ENCODE results near the gene MTMR2. TPM values are rescaled to one million over a fixed set of nuclear protein-coding genes. Genes with fewer than 3 reads are reported as not detected.
A peak's percentile ranks its signal among the peaks of the same experiment; 100 is the strongest.

The MTMR2 gene
- polyA plus RNA-seq, 3 donors = 6.8 to 15.6 (median 14.5) TPM

GRCh38 chr11:95794086-95794485 is 129.8 kb downstream of the MTMR2 start:
- no peak overlapping the region for H3K27ac ChIP-seq (ENCODE audit: low read depth, low read length)
- 88 to 92% (median 92%) methylated on average over 5 of the region's 5 CpGs for WGBS, 3 donors

- WGBS, 3 donors = 80 to 95% (median 92%) methylated on average over 4 of the region's 4 CpGs
- no peak overlapping the region for H3K27ac ChIP-seq (ENCODE audit: low read depth, low read length)
These were observed 130.8 kb downstream of the MTMR2 start for GRCh38 chr11:95793116-95793515.

GRCh38 chr11:95792700-95793099 is 131.2 kb downstream of the MTMR2 start:
- WGBS, 3 donors = 86 to 95% (median 94%) methylated on average over 7 of the region's 7 CpGs
- no peak overlapping the region for H3K27ac ChIP-seq (ENCODE audit: low read depth, low read length)

GRCh38 chr11:95792200-95792599 is 131.7 kb downstream of the MTMR2 start:
- H3K27ac ChIP-seq (ENCODE audit: low read depth, low read length) = no peak overlapping the region
- WGBS, 3 donors = 59 to 92% (median 88%) methylated on average over 8 of the region's 8 CpGs

DNA sequence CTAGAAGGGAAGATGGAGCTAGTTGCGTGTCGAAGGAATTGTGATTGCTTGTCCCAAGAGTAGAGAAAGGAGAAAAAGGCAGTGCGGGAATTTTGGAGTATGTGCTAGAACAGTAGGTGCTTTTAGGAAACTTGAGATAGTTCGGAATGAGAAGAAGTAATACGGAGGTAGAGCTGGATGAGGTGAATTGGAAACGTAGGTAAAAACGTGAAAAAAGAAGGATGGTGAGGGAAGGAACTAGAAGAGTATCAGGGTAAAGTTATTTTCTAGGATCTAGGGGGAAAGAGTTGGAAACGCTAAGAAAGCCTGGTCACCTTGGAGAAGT is 132.2 kb downstream of the MTMR2 start:
- H3K27ac ChIP-seq (ENCODE audit: low read depth, low read length) = no peak overlapping the region
- WGBS, 3 donors = 18 to 63% (median 45%) methylated on average over 8 of the region's 8 CpGs

GRCh38 chr11:95790933-95791708 is 132.8 kb downstream of the MTMR2 start:
- 3 to 6% (median 4%) methylated on average over 29 of the region's 29 CpGs for WGBS, 3 donors
- H3K27ac ChIP-seq (ENCODE audit: low read depth, low read length) = peak overlapping the region; percentile 70

DNA sequence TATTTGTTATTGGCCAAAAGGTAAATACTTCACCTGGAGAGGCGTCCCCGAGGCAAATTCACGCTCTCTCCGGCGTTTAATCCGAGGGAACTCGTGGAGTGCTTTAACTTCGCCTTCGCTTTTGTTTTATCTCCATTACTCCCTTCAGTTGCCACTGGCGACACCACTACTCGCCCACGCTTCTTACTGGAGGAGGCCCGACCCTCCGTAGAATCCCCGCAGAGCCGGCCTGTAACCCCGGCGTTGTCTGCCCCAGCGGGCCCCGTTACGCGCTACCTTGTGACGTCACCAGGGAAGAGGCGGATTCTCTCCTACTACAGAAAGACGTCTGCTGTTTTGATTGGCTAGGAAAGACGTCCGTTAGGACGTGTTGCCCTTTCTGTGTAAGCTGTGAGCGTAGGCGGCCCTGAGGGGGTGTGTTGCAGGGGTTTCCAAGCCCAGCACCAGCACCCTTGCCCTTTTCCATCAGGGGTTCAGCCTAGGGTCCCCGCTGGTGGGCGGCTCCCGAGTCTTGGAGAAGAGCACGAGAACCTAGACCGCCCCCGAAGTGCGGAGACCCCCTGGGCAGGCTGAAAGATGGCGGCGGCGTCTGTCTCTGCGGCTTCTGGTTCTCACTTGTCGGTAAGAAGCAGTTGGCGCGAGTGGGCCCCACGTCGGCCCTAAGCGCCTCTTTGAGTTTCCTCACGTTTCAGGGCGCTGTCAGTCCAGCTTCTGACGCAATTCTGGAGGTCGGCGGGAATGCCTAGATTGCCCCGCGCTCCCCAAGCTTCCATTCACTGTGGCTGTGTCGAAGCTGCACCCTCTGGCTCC is 133.6 kb downstream of the MTMR2 start, which contains the start of gene CEP57:
Gene CEP57, plus strand, starts transcription at position 376 of the 810 bp plus-strand sequence. Its CDS starts 201 bp downstream, at position 577.
- 0% methylated on average over 55 of the region's 55 CpGs for WGBS, 3 donors
- H3K27ac ChIP-seq (ENCODE audit: low read depth, low read length) = peak within 1 kb of the TSS; percentile 95

DNA sequence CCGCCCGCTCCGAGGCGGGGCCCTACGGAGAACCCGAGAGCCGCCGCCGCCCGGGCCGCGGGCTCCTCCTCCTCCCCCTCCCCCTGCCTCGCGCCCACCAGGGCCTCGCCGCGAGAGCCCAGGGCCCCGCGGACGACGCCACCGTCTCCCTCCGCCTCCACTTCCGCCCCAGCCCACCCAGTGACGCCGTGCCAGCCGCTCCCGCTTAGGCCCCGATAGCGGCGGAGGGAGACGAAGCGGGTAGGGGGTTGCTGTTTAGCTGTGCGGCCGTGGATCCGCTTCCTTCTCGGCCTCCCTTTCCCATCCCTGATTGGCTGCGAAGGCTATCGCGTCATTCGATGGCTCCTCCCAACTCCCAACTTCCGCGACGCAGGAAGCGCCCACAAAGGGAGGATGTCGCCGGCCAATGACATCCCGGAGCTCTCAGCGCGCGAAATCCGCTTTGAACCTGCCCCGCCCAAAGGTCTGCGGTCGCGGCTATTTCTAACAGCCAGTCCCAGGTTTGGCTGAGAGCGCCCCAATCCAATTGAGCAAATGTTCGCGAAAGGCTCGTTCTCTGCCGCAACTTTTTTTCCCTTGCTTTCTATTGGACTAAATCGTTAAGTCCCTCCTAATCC is 134.3 kb downstream of the MTMR2 start, which contains the start of gene FAM76B:
Gene FAM76B, minus strand, starts transcription at position 277 of the 617 bp plus-strand sequence. CDS start 304 bp downstream, outside the sequence.
- H3K27ac ChIP-seq (ENCODE audit: low read depth, low read length) = peak within 1 kb of the TSS; percentile 95
- 0 to 1% (median 0%) methylated on average over 57 to 62 of the region's 62 CpGs for WGBS, 3 donors

DNA sequence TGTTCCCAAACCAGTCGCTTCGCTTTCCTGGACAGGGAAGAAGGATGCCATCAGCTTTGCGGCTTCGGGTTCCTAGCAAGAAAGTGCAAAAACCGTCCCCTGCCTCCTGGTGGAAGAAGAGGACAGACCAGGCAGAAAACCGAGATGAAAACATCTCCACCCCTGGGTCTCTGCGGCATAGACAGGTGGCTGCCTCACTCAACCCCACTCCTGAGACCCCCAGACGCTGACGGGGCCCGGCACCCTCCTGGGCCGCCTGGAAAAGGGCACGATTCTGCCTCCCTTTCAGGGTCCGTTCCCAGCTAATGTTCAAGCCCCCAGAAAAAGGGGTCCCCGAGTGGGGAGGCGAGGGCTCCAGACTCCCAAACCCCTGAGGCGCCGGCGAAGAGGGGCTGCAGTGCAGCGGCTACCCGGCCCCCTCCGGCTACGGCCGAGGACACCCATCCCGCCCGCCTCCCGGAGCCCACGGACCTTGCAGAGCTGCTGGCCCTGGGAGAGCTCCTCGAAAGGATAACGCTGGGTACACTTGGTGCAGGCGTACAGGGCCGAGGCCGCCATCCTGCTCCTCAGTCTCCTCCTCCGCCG is 134.9 kb downstream of the MTMR2 start:
- WGBS, 3 donors = 0% methylated on average over 29 to 34 of the region's 34 CpGs
- peak overlapping the region; percentile 95 for H3K27ac ChIP-seq (ENCODE audit: low read depth, low read length)

Other genes with a start within 250 kb of the MTMR2 start
- gene FAM76B, start 134.3 kb downstream of the MTMR2 start, polyA plus RNA-seq = 1 to 10 TPM; 6.8 to 9.1 (median 7.5) TPM
- gene CEP57, start 133.6 kb downstream of the MTMR2 start, polyA plus RNA-seq = 10 to 100 TPM; 10.3 to 18.8 (median 17.4) TPM